GM13976 (cell line): ENCODE measurements around the gene BICDL2.
"Not testable (repeated sequence)": the region's sequence is repeated elsewhere in the genome, so short reads cannot be mapped to it uniquely, and the experiment has no call there.

Experiments
- DNase-seq: peaks from one replicate; pipeline ENCODE4 v3.0.0; 2012; ENCODE audit warnings: low spot score
- in situ Hi-C: fragments of 300-500 bp; cut with MboI; formaldehyde crosslinking; loops from one replicate; pipeline ENCODE4 v1.12.0; 2022; ENCODE audit warnings: low sequenced_read_pairs, mixed read lengths, inconsistent platforms; ENCODE audit not compliant: unreplicated experiment
- TF ChIP-seq, protein P1 (sequence below): IDR thresholded peaks from 2 replicates; pipeline ENCODE4 v1.5.1; 2012; ENCODE audit warnings: borderline replicate concordance, mild to moderate bottlenecking; ENCODE audit not compliant: insufficient read depth; ENCODE audit errors: extremely low read depth, missing control alignments, control extremely low read depth

Gene BICDL2

GRCh38 chr16:3058139-3059030, 21.6 kb upstream of the BICDL2 start:
- in situ Hi-C loops = no loop called here
- TF ChIP-seq, protein P1, sequence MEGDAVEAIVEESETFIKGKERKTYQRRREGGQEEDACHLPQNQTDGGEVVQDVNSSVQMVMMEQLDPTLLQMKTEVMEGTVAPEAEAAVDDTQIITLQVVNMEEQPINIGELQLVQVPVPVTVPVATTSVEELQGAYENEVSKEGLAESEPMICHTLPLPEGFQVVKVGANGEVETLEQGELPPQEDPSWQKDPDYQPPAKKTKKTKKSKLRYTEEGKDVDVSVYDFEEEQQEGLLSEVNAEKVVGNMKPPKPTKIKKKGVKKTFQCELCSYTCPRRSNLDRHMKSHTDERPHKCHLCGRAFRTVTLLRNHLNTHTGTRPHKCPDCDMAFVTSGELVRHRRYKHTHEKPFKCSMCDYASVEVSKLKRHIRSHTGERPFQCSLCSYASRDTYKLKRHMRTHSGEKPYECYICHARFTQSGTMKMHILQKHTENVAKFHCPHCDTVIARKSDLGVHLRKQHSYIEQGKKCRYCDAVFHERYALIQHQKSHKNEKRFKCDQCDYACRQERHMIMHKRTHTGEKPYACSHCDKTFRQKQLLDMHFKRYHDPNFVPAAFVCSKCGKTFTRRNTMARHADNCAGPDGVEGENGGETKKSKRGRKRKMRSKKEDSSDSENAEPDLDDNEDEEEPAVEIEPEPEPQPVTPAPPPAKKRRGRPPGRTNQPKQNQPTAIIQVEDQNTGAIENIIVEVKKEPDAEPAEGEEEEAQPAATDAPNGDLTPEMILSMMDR = peak; percentile 67
- peak; percentile 80 for DNase-seq

GRCh38 chr16:3057181-3058138, 20.7 kb upstream of the BICDL2 start:
- TF ChIP-seq, protein P1 = no peak
- no peak for DNase-seq
- in situ Hi-C loops = no loop called here

- no peak for DNase-seq
- in situ Hi-C loops = no loop called here
- TF ChIP-seq, protein P1 = no peak
Observed at GRCh38 chr16:3056336-3057180, 19.8 kb upstream of the BICDL2 start.

GRCh38 chr16:3055734-3056115, 19.0 kb upstream of the BICDL2 start:
- DNase-seq, in situ Hi-C loops: not testable (repeated sequence)

GRCh38 chr16:3054965-3055733, 18.4 kb upstream of the BICDL2 start:
- TF ChIP-seq, protein P1 = no peak
- DNase-seq = peak; percentile 19
- in situ Hi-C loops = no loop called here

- in situ Hi-C loops, DNase-seq: not testable (repeated sequence)
Observed at GRCh38 chr16:3053330-3053710, 16.6 kb upstream of the BICDL2 start.

GRCh38 chr16:3052571-3053329, 16.0 kb upstream of the BICDL2 start:
- DNase-seq, in situ Hi-C loops: not testable (repeated sequence)
